Astrocyte (in vitro differentiated cells and primary cell): ENCODE results near the gene UGDH. TPM values are rescaled to one million over a fixed set of nuclear protein-coding genes. Genes with fewer than 3 reads are reported as not detected.

Source experiments
- DNase-seq: peaks from one replicate; pipeline ENCODE4 v3.0.0-alpha.2; 2010; ENCODE audit warnings: low read depth
- FAIRE-seq: peaks from 2 replicates; lab custom pipeline; 2011; peaks lifted over from hg19 to GRCh38; lab: Jason Lieb, UNC
- H2AFZ ChIP-seq: 2 replicates; pipeline ENCODE4 v1.6.0; 2012; ENCODE audit warnings: low read depth, low read length, inconsistent platforms
- H3K27ac ChIP-seq: 2 replicates; pipeline ENCODE4 v1.5.1; 2011; ENCODE audit warnings: low read depth, low read length, inconsistent platforms
- H3K27me3 ChIP-seq: 2 replicates; pipeline ENCODE4 v1.6.0; 2011; ENCODE audit warnings: low read length, inconsistent platforms; ENCODE audit not compliant: insufficient read depth
- H3K36me3 ChIP-seq: 2 replicates; pipeline ENCODE4 v1.5.1; 2011; ENCODE audit warnings: low read length, inconsistent platforms; ENCODE audit not compliant: insufficient read depth
- H3K4me1 ChIP-seq: 2 replicates; pipeline ENCODE4 v1.5.1; 2011; ENCODE audit warnings: low read length, inconsistent platforms; ENCODE audit not compliant: insufficient read depth
- H3K4me2 ChIP-seq: 2 replicates; pipeline ENCODE4 v1.6.0; 2012; ENCODE audit warnings: low read length, inconsistent platforms
- H3K4me3 ChIP-seq: 2 replicates; pipeline ENCODE4 v1.5.1; 2011; ENCODE audit warnings: low read depth, mild to moderate bottlenecking, low read length, inconsistent platforms; ENCODE audit not compliant: insufficient read depth
- H3K79me2 ChIP-seq: 2 replicates; pipeline ENCODE4 v1.6.0; 2012; ENCODE audit warnings: mild to moderate bottlenecking, low read length, inconsistent platforms; ENCODE audit not compliant: insufficient read depth
- H3K9ac ChIP-seq: 2 replicates; pipeline ENCODE4 v1.6.0; 2012; ENCODE audit warnings: mild to moderate bottlenecking, low read length, inconsistent platforms
- H3K9me3 ChIP-seq: 2 replicates; pipeline ENCODE4 v1.5.1; 2012; ENCODE audit warnings: low read depth, mild to moderate bottlenecking, low read length, inconsistent platforms; ENCODE audit not compliant: insufficient read depth
- H4K20me1 ChIP-seq: 2 replicates; pipeline ENCODE4 v1.6.0; 2012; ENCODE audit warnings: low read length, inconsistent platforms; ENCODE audit not compliant: insufficient read depth
- H3K27ac Mint-ChIP-seq: one replicate; pipeline ENCODE4 v1.8.0; 2021; ENCODE audit warnings: mild to moderate bottlenecking, mixed read lengths; ENCODE audit not compliant: unreplicated experiment
- H3K27me3 Mint-ChIP-seq: one replicate; pipeline ENCODE4 v1.8.0; 2021; ENCODE audit warnings: low read depth, mixed read lengths; ENCODE audit not compliant: unreplicated experiment
- H3K36me3 Mint-ChIP-seq: one replicate; pipeline ENCODE4 v1.8.0; 2021; ENCODE audit warnings: low read depth, mixed read lengths; ENCODE audit not compliant: unreplicated experiment
- H3K4me1 Mint-ChIP-seq: one replicate; pipeline ENCODE4 v1.8.0; 2021; ENCODE audit warnings: low read depth, mixed read lengths; ENCODE audit not compliant: unreplicated experiment
- H3K4me3 Mint-ChIP-seq: one replicate; pipeline ENCODE4 v1.8.0; 2021; ENCODE audit warnings: mild to moderate bottlenecking, moderate library complexity, mixed read lengths; ENCODE audit not compliant: unreplicated experiment
- H3K9me3 Mint-ChIP-seq: one replicate; pipeline ENCODE4 v1.8.0; 2021; ENCODE audit warnings: mild to moderate bottlenecking, mixed read lengths; ENCODE audit not compliant: unreplicated experiment
- EZH2 ChIP-seq: IDR thresholded peaks from 2 replicates; pipeline ENCODE4 v1.6.1; 2012; ENCODE audit warnings: mild to moderate bottlenecking, low read length, inconsistent platforms; ENCODE audit not compliant: insufficient read depth
- total RNA-seq: library from RNA; stranded (reverse); gene quantifications from 2 replicates; pipeline ENCODE4 v1.2.1, GENCODE V29; 2021
- TF ChIP-seq, protein P1 (sequence below): IDR thresholded peaks from 2 replicates; pipeline ENCODE4 v1.5.1; 2011; ENCODE audit warnings: low read depth, mild to moderate bottlenecking, inconsistent platforms, low read length, moderate library complexity; ENCODE audit not compliant: insufficient read depth

Gene UGDH
- total RNA-seq, 1 donor from 2014 or later, result 114 TPM

DNA sequence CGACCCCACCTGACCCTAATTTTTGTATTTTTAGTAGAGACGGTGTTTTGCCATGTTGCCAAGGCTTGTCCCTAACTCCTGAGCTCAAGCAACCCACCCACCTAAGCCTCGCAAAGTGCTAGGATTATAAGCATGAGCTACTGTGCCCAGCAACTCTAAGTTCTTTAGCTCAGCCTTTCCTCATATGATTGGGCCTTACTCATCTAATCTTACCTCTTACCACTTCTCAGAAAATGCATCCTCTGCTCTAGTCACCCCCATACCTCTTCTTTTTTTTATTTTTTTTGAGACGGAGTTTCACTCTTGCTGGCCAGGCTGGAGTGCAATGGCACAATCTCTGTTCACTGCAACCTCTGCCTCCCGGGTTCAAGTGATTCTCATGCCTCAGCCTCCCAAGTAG, 35.6 kb upstream of the UGDH start:
- H3K4me1 Mint-ChIP-seq, result peaks cover 10% of the 10 kb centered on the region
- Histone ChIP-seq H4K20me1 (no peaks in the 10 kb centered on the region), H3K9me3 (peaks cover 5% of the 10 kb centered on the region), H3K36me3 (no peaks in the 10 kb centered on the region), H3K79me2 (peaks cover 2% of the 10 kb centered on the region), H3K4me2 (no peak overlapping the region), H3K27me3 (no peaks in the 10 kb centered on the region), H3K27ac (no peak overlapping the region), H2AFZ (no peak overlapping the region), H3K9ac (no peak overlapping the region), H3K4me3 (no peak overlapping the region), H3K4me1 (peaks cover 3% of the 10 kb centered on the region)
- no peaks in the 10 kb centered on the region for H3K27me3 Mint-ChIP-seq
- DNase-seq (no peak), FAIRE-seq (no peak)
- H3K9me3 Mint-ChIP-seq, result peaks cover 13% of the 10 kb centered on the region
- no peak overlapping the region for H3K27ac Mint-ChIP-seq
- no peak overlapping the region for H3K4me3 Mint-ChIP-seq
- H3K36me3 Mint-ChIP-seq, result peaks cover 30% of the 10 kb centered on the region
- TF ChIP-seq, protein P1, sequence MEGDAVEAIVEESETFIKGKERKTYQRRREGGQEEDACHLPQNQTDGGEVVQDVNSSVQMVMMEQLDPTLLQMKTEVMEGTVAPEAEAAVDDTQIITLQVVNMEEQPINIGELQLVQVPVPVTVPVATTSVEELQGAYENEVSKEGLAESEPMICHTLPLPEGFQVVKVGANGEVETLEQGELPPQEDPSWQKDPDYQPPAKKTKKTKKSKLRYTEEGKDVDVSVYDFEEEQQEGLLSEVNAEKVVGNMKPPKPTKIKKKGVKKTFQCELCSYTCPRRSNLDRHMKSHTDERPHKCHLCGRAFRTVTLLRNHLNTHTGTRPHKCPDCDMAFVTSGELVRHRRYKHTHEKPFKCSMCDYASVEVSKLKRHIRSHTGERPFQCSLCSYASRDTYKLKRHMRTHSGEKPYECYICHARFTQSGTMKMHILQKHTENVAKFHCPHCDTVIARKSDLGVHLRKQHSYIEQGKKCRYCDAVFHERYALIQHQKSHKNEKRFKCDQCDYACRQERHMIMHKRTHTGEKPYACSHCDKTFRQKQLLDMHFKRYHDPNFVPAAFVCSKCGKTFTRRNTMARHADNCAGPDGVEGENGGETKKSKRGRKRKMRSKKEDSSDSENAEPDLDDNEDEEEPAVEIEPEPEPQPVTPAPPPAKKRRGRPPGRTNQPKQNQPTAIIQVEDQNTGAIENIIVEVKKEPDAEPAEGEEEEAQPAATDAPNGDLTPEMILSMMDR, result no peak
- TF ChIP-seq EZH2, result no peak

DNA sequence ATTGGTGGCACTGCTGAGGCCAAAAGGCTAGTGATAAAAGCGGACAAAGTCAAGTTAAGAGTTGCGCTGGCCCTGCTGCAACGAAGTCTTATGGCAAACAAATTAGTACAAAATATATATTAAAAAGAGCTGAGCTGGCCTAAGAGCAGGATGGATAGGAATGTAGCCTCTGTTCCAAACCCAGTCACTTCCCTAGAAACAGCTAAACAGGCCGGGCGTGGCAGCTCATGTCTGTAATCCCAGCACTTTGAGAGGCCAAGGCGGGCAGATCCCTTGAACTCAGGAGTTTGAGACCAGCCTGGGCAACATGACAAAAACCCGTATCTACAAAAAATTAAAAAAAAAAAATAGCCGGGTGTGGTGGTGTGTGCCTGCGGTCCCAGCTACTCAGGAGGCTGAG, 32.4 kb upstream of the UGDH start:
- Histone ChIP-seq H3K9ac (no peak overlapping the region), H3K79me2 (no peaks in the 10 kb centered on the region), H3K27me3 (no peaks in the 10 kb centered on the region), H3K36me3 (no peaks in the 10 kb centered on the region), H3K27ac (no peak overlapping the region), H3K4me2 (no peak overlapping the region), H2AFZ (no peak overlapping the region), H3K9me3 (no peaks in the 10 kb centered on the region), H3K4me1 (no peaks in the 10 kb centered on the region), H3K4me3 (no peak overlapping the region), H4K20me1 (no peaks in the 10 kb centered on the region)
- no peaks in the 10 kb centered on the region for H3K27me3 Mint-ChIP-seq
- H3K4me1 Mint-ChIP-seq, result peaks cover 6% of the 10 kb centered on the region
- H3K27ac Mint-ChIP-seq, result no peak overlapping the region
- DNase-seq (no peak), FAIRE-seq (no peak)
- TF ChIP-seq, protein P1, result no peak
- no peak for TF ChIP-seq EZH2
- peaks cover 21% of the 10 kb centered on the region for H3K36me3 Mint-ChIP-seq
- H3K9me3 Mint-ChIP-seq, result peaks cover 2% of the 10 kb centered on the region
- H3K4me3 Mint-ChIP-seq, result no peak overlapping the region

DNA sequence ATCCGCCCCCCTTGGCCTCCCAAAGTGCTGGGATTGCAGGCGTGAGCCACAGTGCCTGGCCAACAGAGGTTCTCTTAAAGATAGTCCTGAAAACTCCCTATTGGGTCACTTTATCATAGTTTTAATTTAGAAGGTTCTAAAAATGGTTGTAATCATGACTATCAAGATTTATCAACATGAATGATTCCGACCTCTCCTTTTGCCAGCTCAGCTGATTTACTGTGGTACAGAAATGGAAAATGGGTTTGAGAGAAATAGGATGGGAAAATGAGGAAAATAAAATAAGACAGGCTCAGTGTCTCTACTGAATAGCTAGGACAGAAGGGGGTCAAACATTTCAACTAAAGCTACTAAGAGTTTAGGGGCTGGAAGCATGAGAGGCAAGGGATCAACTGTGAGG, 28.2 kb upstream of the UGDH start:
- no peak overlapping the region for H3K27ac Mint-ChIP-seq
- FAIRE-seq, result no peak
- H3K36me3 Mint-ChIP-seq, result peaks cover 5% of the 10 kb centered on the region
- no peak overlapping the region for H3K4me2 ChIP-seq
- no peak overlapping the region for H3K27ac ChIP-seq
- no peak overlapping the region for H3K4me3 Mint-ChIP-seq
- no peaks in the 10 kb centered on the region for H3K27me3 ChIP-seq
- no peak overlapping the region for H3K4me3 ChIP-seq
- H3K79me2 ChIP-seq, result no peaks in the 10 kb centered on the region
- no peaks in the 10 kb centered on the region for H3K9me3 Mint-ChIP-seq
- TF ChIP-seq, protein P1, result no peak
- TF ChIP-seq EZH2, result no peak
- no peaks in the 10 kb centered on the region for H4K20me1 ChIP-seq
- H3K36me3 ChIP-seq, result no peaks in the 10 kb centered on the region
- H3K27me3 Mint-ChIP-seq, result no peaks in the 10 kb centered on the region
- peaks cover 6% of the 10 kb centered on the region for H3K4me1 Mint-ChIP-seq
- DNase-seq, result no peak
- no peaks in the 10 kb centered on the region for H3K4me1 ChIP-seq
- no peaks in the 10 kb centered on the region for H3K9me3 ChIP-seq
- H2AFZ ChIP-seq, result no peak overlapping the region
- no peak overlapping the region for H3K9ac ChIP-seq
